Neural progenitor cell (in vitro differentiated cells): Measurements from ENCODE around the gene PLEKHA5.

ENCODE experiments used
- CTCF ChIP-seq: fragments of 200-600 bp; sonication (generic); IDR thresholded peaks from 2 replicates; pipeline ENCODE4 v1.5.1; 2017; ENCODE audit warnings: antibody characterized with exemption, mild to moderate bottlenecking
- EZH2 ChIP-seq: fragments of 200-600 bp; sonication (generic); IDR thresholded peaks from 2 replicates; pipeline ENCODE4 v1.6.1; 2017; ENCODE audit warnings: antibody characterized with exemption, mild to moderate bottlenecking, moderate library complexity

DNA sequence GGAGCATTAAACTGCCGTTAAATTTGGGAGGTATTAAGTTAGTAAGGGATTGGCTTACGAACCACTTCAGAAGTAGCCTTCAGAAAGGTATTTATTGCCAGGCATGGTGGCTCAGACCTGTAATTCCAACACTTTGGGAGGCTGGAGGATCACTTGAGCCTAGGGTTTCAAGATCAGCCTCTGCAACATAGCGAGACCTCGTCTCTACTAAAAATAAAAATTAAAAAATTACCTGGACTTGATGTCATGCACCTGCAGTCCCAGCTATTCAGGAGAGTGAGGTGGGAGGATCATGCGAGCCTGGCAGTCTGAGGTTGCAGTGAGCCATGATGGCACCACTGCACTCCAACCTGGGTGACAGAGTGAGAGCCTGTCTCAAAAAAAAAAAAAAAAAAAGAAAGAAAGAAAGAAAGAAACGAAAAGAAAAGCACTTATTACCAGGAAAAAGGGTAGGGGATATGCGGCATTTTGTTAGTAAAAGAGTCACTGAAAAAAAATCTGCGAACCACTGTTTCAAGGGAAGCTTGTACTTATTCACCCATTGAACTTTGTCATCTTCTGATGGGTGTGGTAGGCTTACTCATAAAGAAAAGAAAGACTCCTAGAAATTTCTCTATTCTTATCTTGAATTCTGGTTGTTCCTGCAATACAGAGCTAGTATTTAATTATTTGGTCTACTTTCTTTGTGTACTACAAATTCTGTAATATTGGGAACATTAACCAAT, 33.6 kb upstream of the PLEKHA5 start:
- no peak for TF ChIP-seq CTCF
- no peak for TF ChIP-seq EZH2
